ENCODE data around the gene EIF3L. TPM values are rescaled to one million over a fixed set of nuclear protein-coding genes. Genes with fewer than 3 reads are reported as not detected.

Gene EIF3L
- total RNA-seq, 1 donor: 457 TPM

DNA sequence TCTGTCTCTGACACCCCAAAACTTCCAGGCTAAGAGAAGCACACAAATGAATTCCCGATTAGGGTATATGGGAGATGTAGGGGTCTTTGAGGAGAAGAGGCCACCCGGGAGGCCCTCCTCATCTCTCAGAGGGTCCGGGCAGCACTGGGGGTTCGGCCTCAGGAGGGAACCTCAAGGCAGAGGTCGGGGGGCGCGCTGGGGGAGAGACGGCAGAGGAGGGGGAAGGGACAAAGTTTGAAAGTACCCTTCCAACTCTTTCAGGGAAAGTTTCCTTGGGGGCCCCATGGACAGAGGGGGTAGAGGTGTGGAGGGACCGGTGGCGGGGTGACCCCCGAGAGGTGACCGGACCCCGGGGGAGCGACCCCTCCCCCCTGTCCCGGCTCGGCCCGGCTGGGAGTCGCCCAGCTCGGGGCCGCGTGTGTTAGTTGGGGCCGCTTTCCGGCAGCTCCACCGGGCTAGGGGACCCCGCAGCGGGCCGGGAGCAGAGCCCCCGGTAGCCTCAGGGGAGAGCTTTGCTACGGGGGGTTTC lies 44.8 kb upstream of the EIF3L start:
- peak overlapping the region; percentile 85 for H3K4me3 ChIP-seq (ENCODE audit: low read depth, low read length)
- no peak for DNase-seq (ENCODE audit: low read depth)
- TF ChIP-seq CTCF (IDR thresholded peaks at IDR 0.05; ENCODE audit: insufficient read depth, low read length): no peak

GRCh38 chr22:37804881-37805809 lies 44.1 kb upstream of the EIF3L start:
- H3K4me3 ChIP-seq (ENCODE audit: low read depth, low read length): peak overlapping the region; percentile 85
- peak; percentile 75 for DNase-seq (ENCODE audit: low read depth)
- no peak for TF ChIP-seq CTCF (IDR thresholded peaks at IDR 0.05; ENCODE audit: insufficient read depth, low read length)

DNA sequence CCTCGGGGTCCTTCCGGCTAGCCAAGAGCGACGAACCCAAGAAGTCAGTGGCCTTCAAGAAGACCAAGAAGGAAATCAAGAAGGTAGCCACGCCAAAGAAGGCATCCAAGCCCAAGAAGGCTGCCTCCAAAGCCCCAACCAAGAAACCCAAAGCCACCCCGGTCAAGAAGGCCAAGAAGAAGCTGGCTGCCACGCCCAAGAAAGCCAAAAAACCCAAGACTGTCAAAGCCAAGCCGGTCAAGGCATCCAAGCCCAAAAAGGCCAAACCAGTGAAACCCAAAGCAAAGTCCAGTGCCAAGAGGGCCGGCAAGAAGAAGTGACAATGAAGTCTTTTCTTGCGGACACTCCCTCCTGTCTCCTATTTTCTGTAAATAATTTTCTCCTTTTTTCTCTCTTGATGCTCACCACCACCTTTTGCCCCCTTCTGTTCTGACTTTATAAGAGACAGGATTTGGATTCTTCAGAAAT lies 43.4 kb upstream of the EIF3L start:
- no peak for TF ChIP-seq CTCF (IDR thresholded peaks at IDR 0.05; ENCODE audit: insufficient read depth, low read length)
- H3K4me3 ChIP-seq (ENCODE audit: low read depth, low read length): peak overlapping the region; percentile 85
- no peak for DNase-seq (ENCODE audit: low read depth)

GRCh38 chr22:37806409-37807333 lies 42.5 kb upstream of the EIF3L start:
- no peak for TF ChIP-seq CTCF (IDR thresholded peaks at IDR 0.05; ENCODE audit: insufficient read depth, low read length)
- H3K4me3 ChIP-seq (ENCODE audit: low read depth, low read length): peak overlapping the region; percentile 85
- peak; percentile 35 for DNase-seq (ENCODE audit: low read depth)

DNA sequence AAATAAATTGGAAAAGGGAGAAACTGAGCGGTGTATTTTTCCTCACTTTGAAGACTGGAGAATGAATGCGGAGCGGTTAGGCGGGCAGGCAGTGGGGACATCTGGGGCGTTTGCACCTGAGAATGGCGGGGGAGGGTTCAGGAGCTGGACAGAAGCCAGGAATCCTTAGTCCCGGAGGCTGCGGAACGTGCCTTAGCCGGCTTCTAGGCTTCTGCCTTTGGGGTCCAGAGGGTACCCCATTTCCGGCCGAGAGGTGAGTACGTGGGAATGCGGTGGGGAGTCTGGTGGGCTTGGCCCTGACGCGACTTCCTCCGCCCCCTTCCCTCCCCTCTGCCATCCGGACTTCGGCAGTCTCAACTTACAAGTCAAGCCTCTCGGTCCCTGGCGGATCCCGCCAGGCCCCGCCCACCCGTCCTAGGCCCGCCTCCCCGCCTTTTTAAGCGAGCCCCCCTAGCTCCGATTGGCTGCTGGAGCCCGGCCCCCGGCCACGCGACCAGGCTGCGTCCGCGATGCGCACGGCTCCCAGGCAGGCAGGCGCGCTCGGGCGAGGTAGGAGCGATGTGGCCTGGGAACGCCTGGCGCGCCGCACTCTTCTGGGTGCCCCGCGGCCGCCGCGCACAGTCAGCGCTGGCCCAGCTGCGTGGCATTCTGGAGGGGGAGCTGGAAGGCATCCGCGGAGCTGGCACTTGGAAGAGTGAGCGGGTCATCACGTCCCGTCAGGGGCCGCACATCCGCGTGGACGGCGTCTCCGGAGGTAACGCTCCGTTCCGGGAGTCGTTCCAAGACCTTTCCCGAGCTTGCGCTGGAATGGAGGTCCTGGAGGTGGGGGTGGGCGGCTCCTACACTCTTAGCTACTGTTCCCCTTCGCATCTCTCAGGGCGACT lies 41.6 kb upstream of the EIF3L start, which contains the start of gene GCAT:
GCAT (plus strand) TSS at position 525 of the 884 bp plus-strand sequence; CDS start at position 559, 34 bp downstream.
- TF ChIP-seq CTCF (IDR thresholded peaks at IDR 0.05; ENCODE audit: insufficient read depth, low read length): no peak
- peak within 1 kb of the TSS; percentile 85 for H3K4me3 ChIP-seq (ENCODE audit: low read depth, low read length)
- peak; percentile 93 for DNase-seq (ENCODE audit: low read depth)

Measured in fibroblast of the aortic adventitia (primary cell).